Mesenchymal stem cell (in vitro differentiated cells and primary cell): Measurements from ENCODE around the gene PRIM2.
"Not testable (repeated sequence)": the region's sequence is repeated elsewhere in the genome, so short reads cannot be mapped to it uniquely, and the experiment has no call there.

Experiments
- DNase-seq: peaks from one replicate; pipeline ENCODE4 v3.0.0-alpha.2; 2013
- H2AFZ ChIP-seq: one replicate; pipeline ENCODE4 v1.6.1; 2013; ENCODE audit warnings: low read depth, mild to moderate bottlenecking, control low read depth, inconsistent platforms, low read length, moderate library complexity
- H2AK5ac ChIP-seq: 2 replicates; pipeline ENCODE4 v1.6.1; 2013; ENCODE audit warnings: low read length, moderate library complexity, mild to moderate bottlenecking, inconsistent platforms; ENCODE audit not compliant: severe bottlenecking
- H2BK120ac ChIP-seq: one replicate; pipeline ENCODE4 v1.6.1; 2013; ENCODE audit warnings: low read depth, mild to moderate bottlenecking, inconsistent platforms, low read length, moderate library complexity
- H2BK12ac ChIP-seq, 2 experiments: one replicate each; pipeline ENCODE4 v1.6.1; 2013; ENCODE audit warnings: inconsistent platforms in 2 of 2, low read length in 2 of 2, mild to moderate bottlenecking in 2 of 2, moderate library complexity in 2 of 2, control low read depth in 1 of 2
- H2BK15ac ChIP-seq: one replicate; pipeline ENCODE4 v1.6.1; 2013; ENCODE audit warnings: mild to moderate bottlenecking, low read depth, inconsistent platforms; ENCODE audit not compliant: poor library complexity, severe bottlenecking
- H2BK5ac ChIP-seq: 2 replicates; pipeline ENCODE4 v1.6.1; 2013; ENCODE audit warnings: low read depth, mild to moderate bottlenecking, low read length, control low read depth, inconsistent platforms; ENCODE audit not compliant: poor library complexity, severe bottlenecking
- H3K14ac ChIP-seq, 2 experiments: one replicate each; pipeline ENCODE4 v1.6.1; 2013; ENCODE audit warnings: inconsistent platforms in 2 of 2, low read length in 2 of 2, control low read depth in 1 of 2, mild to moderate bottlenecking in 1 of 2, moderate library complexity in 1 of 2
- H3K18ac ChIP-seq, 2 experiments: one replicate each; pipeline ENCODE4 v1.6.1; 2013; ENCODE audit warnings: inconsistent platforms in 2 of 2, low read length in 2 of 2, control low read depth in 1 of 2, low read depth in 1 of 2, mild to moderate bottlenecking in 1 of 2
- H3K23ac ChIP-seq, 2 experiments: one replicate each; pipeline ENCODE4 v1.6.1; 2013; ENCODE audit warnings: inconsistent platforms in 2 of 2, low read length in 2 of 2, mild to moderate bottlenecking in 2 of 2, moderate library complexity in 2 of 2, control low read depth in 1 of 2
- H3K27ac ChIP-seq: 2 replicates; pipeline ENCODE4 v1.5.1; 2013; ENCODE audit warnings: mild to moderate bottlenecking, moderate library complexity, low read length, control low read depth, inconsistent platforms; ENCODE audit not compliant: poor library complexity, severe bottlenecking
- H3K27me3 ChIP-seq, 2 experiments: 2 replicates each; pipeline versions ENCODE4 v1.6.1 to v1.7.0; 2013; ENCODE audit warnings: low read length in 2 of 2, mild to moderate bottlenecking in 2 of 2, moderate library complexity in 2 of 2, control low read depth in 1 of 2, inconsistent platforms in 1 of 2; ENCODE audit not compliant: control insufficient read depth in 1 of 2, insufficient read depth in 1 of 2
- H3K36me3 ChIP-seq, 2 experiments: 2 replicates each; pipeline versions ENCODE4 v1.6.1 to v1.7.0; 2013; ENCODE audit warnings: low read length in 2 of 2, control low read depth in 1 of 2, inconsistent platforms in 1 of 2, low read depth in 1 of 2, mild to moderate bottlenecking in 1 of 2; ENCODE audit not compliant: insufficient read depth in 2 of 2, control insufficient read depth in 1 of 2
- H3K4ac ChIP-seq, 2 experiments: one replicate each; pipeline ENCODE4 v1.6.1; 2013; ENCODE audit warnings: inconsistent platforms in 2 of 2, low read length in 2 of 2, mild to moderate bottlenecking in 2 of 2, moderate library complexity in 2 of 2, control low read depth in 1 of 2, low read depth in 1 of 2
- H3K4me1 ChIP-seq: 2 replicates; pipeline ENCODE4 v1.6.1; 2013; ENCODE audit warnings: low read depth, low read length, control low read depth; ENCODE audit not compliant: control insufficient read depth, insufficient read depth
- H3K4me2 ChIP-seq: 2 replicates; pipeline ENCODE4 v1.6.1; 2013; ENCODE audit warnings: low read length, mild to moderate bottlenecking, inconsistent platforms; ENCODE audit not compliant: poor library complexity, severe bottlenecking
- H3K4me3 ChIP-seq, 2 experiments: 2 replicates each; pipeline versions ENCODE4 v1.5.1 to v1.7.0; 2013; ENCODE audit warnings: low read length in 2 of 2, mild to moderate bottlenecking in 2 of 2, control low read depth in 1 of 2, low read depth in 1 of 2; ENCODE audit not compliant: insufficient read depth in 1 of 2
- H3K79me1 ChIP-seq: replicated peaks from 2 replicates; pipeline ENCODE4 v1.6.1; 2013; ENCODE audit warnings: mild to moderate bottlenecking, control low read depth, low read length, inconsistent platforms; ENCODE audit not compliant: poor library complexity, severe bottlenecking
- H3K9ac ChIP-seq: 2 replicates; pipeline ENCODE4 v1.7.0; 2013; ENCODE audit warnings: mild to moderate bottlenecking, low read length, moderate library complexity
- H3K9me3 ChIP-seq: 2 replicates; pipeline ENCODE4 v1.7.0; 2013; ENCODE audit warnings: mild to moderate bottlenecking, low read length; ENCODE audit not compliant: control insufficient read depth
- H4K8ac ChIP-seq: one replicate; pipeline ENCODE4 v1.6.1; 2013; ENCODE audit warnings: inconsistent platforms, mild to moderate bottlenecking, low read length, moderate library complexity
- H4K91ac ChIP-seq: one replicate; pipeline ENCODE4 v1.6.1; 2013; ENCODE audit warnings: mild to moderate bottlenecking, low read length, inconsistent platforms
- WGBS: methylation state at CpG from one replicate; pipeline ENCODE4 v1.1.7; 2013; ENCODE audit warnings: mixed read lengths; 5-methylcytosine and 5-hydroxymethylcytosine counted together

The PRIM2 gene

DNA sequence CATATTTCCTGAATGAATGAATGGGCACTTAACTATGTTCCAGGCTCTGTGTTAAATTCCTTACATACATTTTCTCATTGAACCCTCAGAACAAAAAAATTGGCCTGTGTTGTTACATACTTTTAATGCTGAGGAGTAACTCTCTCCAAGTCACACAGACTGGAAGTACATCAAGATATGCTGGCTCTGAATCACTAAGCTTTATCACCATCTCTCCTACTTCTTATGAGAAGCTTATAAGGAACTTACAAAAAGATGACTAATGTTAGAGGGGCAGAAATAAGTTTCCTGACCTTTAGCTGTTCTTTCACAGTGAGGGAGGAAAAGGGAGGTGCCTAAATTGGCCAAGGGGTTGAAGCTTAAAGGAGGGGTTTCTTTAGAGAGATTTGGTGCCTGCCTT lies 350.7 kb downstream of the PRIM2 start:
- H4K8ac ChIP-seq, H2AFZ ChIP-seq, H2BK5ac ChIP-seq, H3K27ac ChIP-seq, H2BK12ac ChIP-seq, H3K23ac ChIP-seq, H4K91ac ChIP-seq, H3K4me2 ChIP-seq, DNase-seq, H3K4me1 ChIP-seq, H2BK120ac ChIP-seq, H3K79me1 ChIP-seq, H3K14ac ChIP-seq, H2AK5ac ChIP-seq, H3K9me3 ChIP-seq, H3K36me3 ChIP-seq, H3K9ac ChIP-seq, H3K18ac ChIP-seq, H3K4me3 ChIP-seq, H3K27me3 ChIP-seq, H2BK15ac ChIP-seq, H3K4ac ChIP-seq: not testable (repeated sequence)

DNA sequence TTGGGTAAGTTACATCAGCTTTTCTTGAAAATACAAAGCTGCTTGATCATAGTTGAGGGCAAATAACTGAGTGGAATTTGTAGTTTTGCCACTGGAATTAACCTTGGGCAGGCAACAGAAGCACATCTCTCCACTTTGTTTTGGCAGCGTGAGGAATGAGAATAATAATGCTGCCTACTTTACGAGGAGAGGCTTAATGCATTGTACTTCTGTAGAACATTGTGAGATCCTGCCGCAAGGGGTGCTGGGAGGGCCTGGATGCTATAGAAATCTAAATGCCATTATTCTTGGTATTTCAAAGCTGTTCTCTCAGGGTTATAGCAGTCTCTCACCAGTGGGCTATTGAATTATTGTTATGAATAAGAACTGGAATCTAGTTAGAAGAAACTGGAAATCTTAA lies 353.8 kb downstream of the PRIM2 start:
- not testable (repeated sequence) for H2BK15ac ChIP-seq, H3K9ac ChIP-seq, H4K8ac ChIP-seq, H3K4ac ChIP-seq, H2BK5ac ChIP-seq, H3K4me2 ChIP-seq, H3K14ac ChIP-seq, DNase-seq, H3K36me3 ChIP-seq, H3K4me1 ChIP-seq, H3K23ac ChIP-seq, H3K18ac ChIP-seq, H2BK12ac ChIP-seq, H3K79me1 ChIP-seq, H2AFZ ChIP-seq, H4K91ac ChIP-seq, H3K27ac ChIP-seq, H3K9me3 ChIP-seq, H3K27me3 ChIP-seq, H2BK120ac ChIP-seq, H2AK5ac ChIP-seq, H3K4me3 ChIP-seq
- WGBS = 92% methylated on average over 1 of the region's 3 CpGs

DNA sequence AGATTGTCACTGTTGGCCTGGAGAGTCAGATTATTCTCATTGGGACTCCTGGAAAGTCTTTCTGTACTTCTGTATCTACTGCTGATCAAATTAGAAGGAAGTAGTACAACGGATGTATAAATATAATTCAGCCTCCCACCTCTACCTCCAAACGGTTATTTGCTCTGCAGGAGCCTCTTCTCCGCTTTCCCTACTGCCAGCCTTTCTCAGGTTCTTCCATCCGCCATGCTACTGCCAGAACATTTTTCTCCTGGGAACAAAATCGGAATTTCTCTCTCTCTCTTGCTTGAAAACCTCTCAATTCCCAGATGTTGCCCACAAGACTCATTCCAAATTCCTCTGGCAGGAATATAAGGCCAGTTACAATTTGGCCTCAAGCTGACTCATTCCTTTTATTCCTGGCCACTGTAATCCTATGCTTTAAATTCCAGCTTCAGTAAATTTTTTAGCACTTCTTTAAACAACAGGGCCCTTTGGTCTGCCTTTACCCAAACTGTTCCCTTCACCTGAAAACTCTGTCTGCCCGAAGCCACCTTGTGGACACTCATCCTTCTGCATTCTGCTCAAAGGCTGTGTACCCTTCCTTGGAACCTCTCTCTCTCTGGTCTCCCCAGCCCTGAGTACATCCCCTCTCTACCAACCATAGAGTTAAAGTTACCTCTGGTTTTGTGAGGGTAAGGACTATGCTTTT lies 354.7 kb downstream of the PRIM2 start:
- not testable (repeated sequence) for H2BK5ac ChIP-seq, H3K9me3 ChIP-seq, H4K8ac ChIP-seq, H2BK15ac ChIP-seq, H3K27me3 ChIP-seq, H3K4me3 ChIP-seq, H2BK120ac ChIP-seq, H3K4me2 ChIP-seq, H3K4ac ChIP-seq, H3K4me1 ChIP-seq, H2AK5ac ChIP-seq, DNase-seq, H3K14ac ChIP-seq, H3K18ac ChIP-seq, H3K23ac ChIP-seq, H4K91ac ChIP-seq, H3K27ac ChIP-seq, H2AFZ ChIP-seq, H3K36me3 ChIP-seq, H3K79me1 ChIP-seq, H2BK12ac ChIP-seq
- H3K9ac ChIP-seq = peak overlapping the region; percentile 65
- 67% methylated on average over 6 of the region's 6 CpGs for whole genome bisulfite sequencing

DNA sequence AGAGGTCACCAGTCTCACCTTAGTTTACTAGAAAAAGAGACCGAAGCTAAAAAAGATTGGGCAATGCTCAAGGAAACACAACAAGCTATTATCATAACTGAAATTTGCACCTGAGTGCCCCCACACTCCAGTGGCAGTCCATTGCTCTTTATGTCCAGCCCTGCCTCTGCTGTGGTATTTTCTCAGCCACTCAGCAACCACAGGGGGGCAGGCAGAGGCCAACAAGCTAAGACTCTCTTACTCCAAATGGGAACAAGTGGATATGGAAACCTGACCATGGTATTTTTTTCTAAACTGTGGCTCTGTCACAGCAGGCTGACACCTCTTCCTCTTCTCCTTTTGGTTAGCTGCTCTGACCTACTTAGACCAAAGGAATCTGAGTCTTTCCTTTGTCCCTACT lies 355.9 kb downstream of the PRIM2 start:
- not testable (repeated sequence) for H3K27ac ChIP-seq, DNase-seq, H3K79me1 ChIP-seq, H3K14ac ChIP-seq, H4K8ac ChIP-seq, H3K4me2 ChIP-seq, H2BK120ac ChIP-seq, H3K18ac ChIP-seq, H3K9ac ChIP-seq, H3K9me3 ChIP-seq, H3K23ac ChIP-seq, H4K91ac ChIP-seq, H3K4ac ChIP-seq, H2AK5ac ChIP-seq, H3K27me3 ChIP-seq, H3K36me3 ChIP-seq, H2AFZ ChIP-seq, H2BK12ac ChIP-seq, H3K4me1 ChIP-seq, H3K4me3 ChIP-seq, H2BK15ac ChIP-seq, H2BK5ac ChIP-seq
- WGBS = 78% methylated on average over 1 of the region's 1 CpG
